K562 (cell line): ENCODE data around the gene FAM167B. TPM values are rescaled to one million over a fixed set of nuclear protein-coding genes. Genes with fewer than 3 reads are reported as not detected.

Experiments
- CREB1 ChIP-seq, 2 experiments: sonication (generic) in 1 of 2; formaldehyde crosslinking in 1 of 2; IDR thresholded peaks; 2 replicates each; pipeline versions ENCODE4 v1.6.1 to v1.8.0; 2012 to 2022; ENCODE audit warnings: inconsistent platforms in 1 of 2, mild to moderate bottlenecking in 1 of 2, missing genetic modification reagents in 1 of 2, moderate library complexity in 1 of 2
- DPF2 ChIP-seq: fragments of 450-650 bp; IDR thresholded peaks from 2 replicates; pipeline ENCODE4 v1.6.1; 2016
- E2F8 ChIP-seq: fragments of 450-650 bp; IDR thresholded peaks from 2 replicates; pipeline ENCODE4 v1.7.1; 2018; ENCODE audit warnings: mild to moderate bottlenecking, low read depth; ENCODE audit not compliant: partially characterized antibody
- ETS2 ChIP-seq: IDR thresholded peaks from 2 replicates; pipeline ENCODE4 v1.6.1; 2016; ENCODE audit warnings: borderline replicate concordance, missing genetic modification characterization, mild to moderate bottlenecking, moderate library complexity, missing compliant biosample characterization; ENCODE audit not compliant: poor library complexity, severe bottlenecking
- HES1 ChIP-seq: fragments of 450-650 bp; IDR thresholded peaks from 2 replicates; pipeline ENCODE4 v1.6.1; 2016; ENCODE audit warnings: low read depth, mild to moderate bottlenecking, moderate library complexity
- HSF4 ChIP-seq: fragments of 250-450 bp; sonication (Bioruptor Pico); IDR thresholded peaks from 2 replicates; pipeline ENCODE4 v2.1.2; 2022; ENCODE audit warnings: mild to moderate bottlenecking, moderate library complexity, borderline replicate concordance
- IRF2 ChIP-seq: sonication (generic); formaldehyde crosslinking; IDR thresholded peaks from 2 replicates; pipeline ENCODE4 v1.8.1; 2022; ENCODE audit warnings: mild to moderate bottlenecking, missing genetic modification reagents
- JUNB ChIP-seq: fragments of 450-650 bp; formaldehyde crosslinking; conservative IDR thresholded peaks from 2 replicates; pipeline ENCODE4 v1.4.0; 2020; ENCODE audit warnings: mild to moderate bottlenecking
- MAFF ChIP-seq: IDR thresholded peaks from 2 replicates; pipeline ENCODE4 v1.6.1; 2012; ENCODE audit warnings: low read length, improper control_type of control experiment
- MCM2 ChIP-seq: fragments of 450-650 bp; IDR thresholded peaks from 2 replicates; pipeline ENCODE4 v1.6.1; 2017; ENCODE audit warnings: low read depth, mild to moderate bottlenecking
- MYNN ChIP-seq, 2 experiments: sonication (generic); formaldehyde crosslinking in 1 of 2; IDR thresholded peaks; 2 replicates each; pipeline versions ENCODE4 v1.5.0 to v1.6.1; 2016 to 2020; ENCODE audit warnings: antibody characterized with exemption in 1 of 2, missing genetic modification reagents in 1 of 2
- NFXL1 ChIP-seq: fragments of 450-650 bp; formaldehyde crosslinking; IDR thresholded peaks from 2 replicates; pipeline ENCODE4 v1.4.0; 2021; ENCODE audit warnings: mild to moderate bottlenecking
- NUFIP1 ChIP-seq: fragments of 450-650 bp; IDR thresholded peaks from 2 replicates; pipeline ENCODE4 v1.6.1; 2018; ENCODE audit not compliant: partially characterized antibody
- RFX1 ChIP-seq: fragments of 450-650 bp; IDR thresholded peaks from 2 replicates; pipeline ENCODE4 v1.6.1; 2016; ENCODE audit warnings: mild to moderate bottlenecking, moderate library complexity
- SLC30A9 ChIP-seq: fragments of 250-450 bp; sonication (Bioruptor Pico); IDR thresholded peaks from 2 replicates; pipeline ENCODE4 v1.8.0; 2022; ENCODE audit warnings: mild to moderate bottlenecking, moderate library complexity
- SMARCB1 ChIP-seq: IDR thresholded peaks from 2 replicates; pipeline ENCODE4 v1.6.1; 2011; ENCODE audit warnings: improper control_type of control experiment, low read depth; ENCODE audit not compliant: insufficient read length
- THRB ChIP-seq: fragments of 450-650 bp; formaldehyde crosslinking; conservative IDR thresholded peaks from 2 replicates; pipeline ENCODE4 v1.4.0; 2022; ENCODE audit warnings: mild to moderate bottlenecking, missing genetic modification characterization
- ZBTB1 ChIP-seq: sonication (generic); formaldehyde crosslinking; IDR thresholded peaks from 2 replicates; pipeline ENCODE4 v1.8.1; 2023; ENCODE audit warnings: missing genetic modification reagents, low read depth, mild to moderate bottlenecking, borderline replicate concordance
- ZBTB5 ChIP-seq: fragments of 450-650 bp; IDR thresholded peaks from 2 replicates; pipeline ENCODE4 v1.6.1; 2017; ENCODE audit warnings: antibody characterized with exemption
- ZNF175 ChIP-seq: fragments of 200-800 bp; sonication (Bioruptor generic); IDR thresholded peaks from 2 replicates; pipeline ENCODE4 v1.6.1; 2016; ENCODE audit warnings: low read depth, mild to moderate bottlenecking, missing genetic modification characterization, missing compliant biosample characterization
- ZNF41 ChIP-seq: fragments of 250-450 bp; sonication (Bioruptor Pico); conservative IDR thresholded peaks from 2 replicates; pipeline ENCODE4 v1.4.0; 2020; ENCODE audit warnings: mild to moderate bottlenecking
- polyA plus RNA-seq, 8 experiments: library from polyadenylated mRNA; depleted of rRNA in 4 of 8; stranded (reverse) in 5 of 8; unstranded in 3 of 8; fragments of >200 nt; fragmentation: Nextera tagmentation in 2 of 8; fragmentation: Illumina TruSeq in 1 of 8; extraction: Ambion mirVana in 2 of 8; extraction: Trizol in 1 of 8; gene quantifications; 2 replicates each; pipeline versions ENCODE4 v1.2.1 to v1.2.3, GENCODE V29; 2011 to 2014; ENCODE audit warnings: inconsistent platforms in 1 of 8, missing spikeins in 1 of 8
- total RNA-seq, 7 experiments: library from RNA; depleted of rRNA in 6 of 7; stranded (reverse); fragments of >200 nt in 6 of 7; fragmentation: Illumina TruSeq in 2 of 7; extraction: Trizol in 2 of 7; gene quantifications; 2 replicates each; pipeline versions ENCODE4 v1.2.1 to v1.2.3, GENCODE V29; 2011 to 2021; ENCODE audit warnings: low replicate concordance in 1 of 7

The FAM167B gene
- total and polyA plus RNA-seq, 9 of the 15 experiments (the other 6 are each of a cell fraction or from before 2014, with no cell fraction given): not detected

GRCh38 chr1:32200226-32201010 is 46.6 kb upstream of the FAM167B start, which contains the start of gene CCDC28B (continued):
- TF ChIP-seq ZBTB5 (no peak), ZNF41 (CRISPR knock-in tag) (peak; percentile 42; the same call in 1 of the 2 replicates), SLC30A9 (CRISPR knock-in tag) (no peak), DPF2 (0 out of 2 replicates have a peak, but pooled peaks have one; percentile 17), MYNN (IDR thresholded peaks at IDR 0.05) (peak; percentile 7; the same call in 1 of the 2 replicates), MYNN (CRISPR knock-in tag; IDR thresholded peaks at IDR 0.05) (no peak), IRF2 (no peak), CREB1 (IDR thresholded peaks at IDR 0.05) (peak; percentile 82; the same call in 1 of the 2 replicates), CREB1 (CRISPR knock-in tag; IDR thresholded peaks at IDR 0.05) (peak; percentile 79), MCM2 (no peak), SMARCB1 (no peak), MAFF (0 out of 2 replicates have a peak, but pooled peaks have one; percentile 0), E2F8 (peak; percentile 44), NUFIP1 (no peak), ZNF175 (no peak), THRB (CRISPR knock-in tag) (peak; percentile 79), HES1 (no peak), JUNB (CRISPR knock-in tag) (no peak), ETS2 (tag) (no peak), HSF4 (no peak), RFX1 (no peak), ZBTB1 (CRISPR knock-in tag) (0 out of 2 replicates have a peak, but pooled peaks have one; percentile 30), NFXL1 (peak; percentile 75; the same call in 1 of the 2 replicates)
